ENCODE results near the gene ERCC6L2. TPM values are rescaled to one million over a fixed set of nuclear protein-coding genes. Genes with fewer than 3 reads are reported as not detected.

Gene ERCC6L2
- total and polyA plus RNA-seq, 2 donors (not counting 1 experiment from before 2014, with no cell fraction given) = 10.1 to 52.0 TPM

DNA sequence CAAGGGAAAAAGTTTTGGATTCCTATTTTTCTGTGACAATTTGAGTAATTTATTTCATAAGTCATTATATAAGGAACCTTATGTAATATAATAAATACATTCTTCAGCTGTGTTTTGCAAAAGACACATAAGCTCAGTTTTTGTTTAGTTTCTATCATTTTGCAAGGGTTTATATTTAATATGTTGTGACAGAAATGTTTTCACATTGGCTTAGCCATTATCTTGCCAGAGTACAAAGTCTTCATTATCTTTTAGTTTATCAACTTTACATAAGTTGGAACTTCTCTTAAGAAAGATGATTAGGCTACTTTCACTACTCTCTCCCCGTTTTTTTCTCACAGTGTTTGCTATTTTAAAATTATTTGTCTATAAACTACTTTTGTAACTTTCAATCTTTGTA, 54.8 kb downstream of the ERCC6L2 start:
- no peak overlapping the region for H3K4me2 ChIP-seq (replicated peaks; ENCODE audit: low read depth, low read length, poor library complexity, severe bottlenecking)

More for the DNA sequence above, 54.8 kb downstream of the ERCC6L2 start:
- DNase-seq (no peak), ATAC-seq (ENCODE audit: low read depth) (no peak)
- no peak overlapping the region for H3K9ac ChIP-seq (ENCODE audit: low read length)
- H3K27ac ChIP-seq (ENCODE audit: low read length in 2 of 2) = no peak overlapping the region
- CTCF ChIA-PET = no interaction called here
- H3K27ac Mint-ChIP-seq = no peak overlapping the region
- H3K9me3 ChIP-seq (ENCODE audit: control extremely low read depth in 1 of 3, control insufficient read depth in 2 of 3, insufficient read depth in 1 of 3, low read length in 2 of 3) = no peaks in the 10 kb centered on the region
- no peaks in the 10 kb centered on the region for H3K4me1 Mint-ChIP-seq
- no peaks in the 10 kb centered on the region for H3K27me3 ChIP-seq (replicated peaks in 1 of 4; ENCODE audit: control extremely low read depth in 1 of 4, control insufficient read depth in 3 of 4, insufficient read depth in 4 of 4, low read length in 3 of 4)
- H3K27me3 Mint-ChIP-seq = no peaks in the 10 kb centered on the region
- H3K4me3 ChIP-seq (ENCODE audit: control extremely low read depth in 1 of 5, extremely low read depth in 1 of 5, insufficient read depth in 1 of 5, low read depth in 2 of 5, low read length in 4 of 5) = no peak overlapping the region
- no peak overlapping the region for H3K4me3 Mint-ChIP-seq
- TF ChIP-seq CTCF (IDR thresholded peaks at IDR 0.05) (no peak), EZH2 (IDR thresholded peaks at IDR 0.05; ENCODE audit: borderline replicate concordance, insufficient read depth, low read depth, low read length, poor library complexity, severe bottlenecking) (no peak)
- no peaks in the 10 kb centered on the region for H3K4me1 ChIP-seq (ENCODE audit: control insufficient read depth in 2 of 2, insufficient read depth in 2 of 2, low read length in 2 of 2)
- POLR2A ChIA-PET = no interaction called here
- no peaks in the 10 kb centered on the region for H3K79me2 ChIP-seq (ENCODE audit: control insufficient read depth, insufficient read depth, low read length)
- H2AFZ ChIP-seq (ENCODE audit: insufficient read depth, low read depth, low read length, poor library complexity, severe bottlenecking) = no peak overlapping the region
- no CpG with 5 or more reads among the region's 1 CpG for WGBS (ENCODE audit: insufficient coverage)
- no peaks in the 10 kb centered on the region for H3K9me3 Mint-ChIP-seq (ENCODE audit: insufficient read depth)
- peaks cover 9 to 19% of the 10 kb centered on the region in 2 experiments for H3K36me3 ChIP-seq (replicated peaks in 1 of 2; ENCODE audit: control extremely low read depth in 1 of 2, control insufficient read depth in 1 of 2, extremely low read depth in 1 of 2, insufficient read depth in 2 of 2, low read length in 1 of 2)
- no peaks in the 10 kb centered on the region for H4K20me1 ChIP-seq (ENCODE audit: control insufficient read depth, insufficient read depth, low read length, poor library complexity, severe bottlenecking)
- intact Hi-C loops (cut with micrococcal nuclease) = no loop called here

Data from B cell (primary cell).